ENCODE results near the gene LYRM4.
"Not testable (repeated sequence)": the region's sequence is repeated elsewhere in the genome, so short reads cannot be mapped to it uniquely, and the experiment has no call there.

Gene LYRM4

GRCh38 chr6:5066456-5067093 lies 194.2 kb downstream of the LYRM4 start:
- DNase-seq = no peak

DNA sequence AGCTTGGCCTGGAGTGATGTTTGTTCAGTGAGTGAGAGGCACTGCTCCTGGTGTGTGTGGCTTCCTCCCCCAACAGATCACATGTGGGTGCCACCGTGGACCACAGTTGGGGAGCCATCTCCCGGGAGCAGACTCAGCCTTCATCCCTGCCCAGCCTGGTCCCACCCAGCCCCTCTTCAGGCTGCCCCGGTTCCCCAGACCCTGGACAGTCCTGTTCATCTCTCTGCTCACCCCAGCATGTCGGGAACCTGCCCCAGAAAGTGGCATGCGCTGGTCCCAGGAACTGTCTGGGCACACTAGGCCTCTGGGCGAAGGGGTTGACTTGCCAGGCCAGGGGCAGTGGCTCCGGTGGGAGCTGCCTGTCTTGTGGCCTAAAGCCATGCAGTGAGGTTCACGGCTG lies 197.1 kb downstream of the LYRM4 start:
- no peak for DNase-seq

GRCh38 chr6:5061152-5061551 lies 199.6 kb downstream of the LYRM4 start:
- DNase-seq = no peak

- not testable (repeated sequence) for DNase-seq
Measured at GRCh38 chr6:5060439-5060838, 200.3 kb downstream of the LYRM4 start.

GRCh38 chr6:5059036-5059896 lies 201.5 kb downstream of the LYRM4 start:
- DNase-seq = no peak

All from stimulated activated naive CD4-positive, alpha-beta T cell (primary cell).